WTC11 (cell line): ENCODE measurements around the gene LGALS13. TPM values are rescaled to one million over a fixed set of nuclear protein-coding genes. Genes with fewer than 3 reads are reported as not detected.

ENCODE experiments used
- ATAC-seq: fragments of 200-7000 bp; cut with Tn5 transposase; 2 replicates; pipeline ENCODE4 v1.10.0; 2021; ENCODE audit warnings: mild to moderate bottlenecking, moderate library complexity
- CTCF ChIA-PET: fragments of 300-600 bp; sonication (Branson Sonifier 250); formaldehyde crosslinking; loops from one replicate; lab custom pipeline; 2021; ENCODE audit warnings: antibody characterized with exemption; lab: Charles Lee
- POLR2A ChIA-PET: fragments of 350-600 bp; sonication (Branson Sonifier 250); formaldehyde crosslinking; loops from one replicate; lab custom pipeline; 2021; ENCODE audit warnings: antibody characterized with exemption; lab: Charles Lee
- DNase-seq: peaks from one replicate; pipeline ENCODE4 v3.0.0; 2021; ENCODE audit warnings: low spot score
- H3K27ac Mint-ChIP-seq: 2 replicates; pipeline ENCODE4 v1.8.0; 2021; ENCODE audit warnings: mixed read lengths
- H3K27me3 Mint-ChIP-seq: 2 replicates; pipeline ENCODE4 v1.8.0; 2021; ENCODE audit warnings: low read depth, mild to moderate bottlenecking, moderate library complexity, mixed read lengths
- H3K36me3 Mint-ChIP-seq: 2 replicates; pipeline ENCODE4 v1.8.0; 2021; ENCODE audit warnings: mixed read lengths
- H3K4me1 Mint-ChIP-seq: 2 replicates; pipeline ENCODE4 v1.8.0; 2022; ENCODE audit warnings: mixed read lengths
- H3K4me3 Mint-ChIP-seq: 2 replicates; pipeline ENCODE4 v1.8.0; 2021; ENCODE audit warnings: mild to moderate bottlenecking, moderate library complexity, mixed read lengths
- H3K9me3 Mint-ChIP-seq: 2 replicates; pipeline ENCODE4 v1.8.0; 2021; ENCODE audit warnings: mixed read lengths
- ATF1 ChIP-seq: sonication (generic); formaldehyde crosslinking; IDR thresholded peaks from 2 replicates; pipeline ENCODE4 v1.8.1; 2023; ENCODE audit warnings: mild to moderate bottlenecking, moderate library complexity, missing genetic modification reagents
- EMX1 ChIP-seq: fragments of 250-450 bp; sonication (Bioruptor Pico); IDR thresholded peaks from 2 replicates; pipeline ENCODE4 v1.8.0; 2021; ENCODE audit warnings: mild to moderate bottlenecking
- FOXJ3 ChIP-seq: sonication (generic); formaldehyde crosslinking; IDR thresholded peaks from 2 replicates; pipeline ENCODE4 v1.9.0; 2021; ENCODE audit warnings: missing genetic modification reagents, mild to moderate bottlenecking, borderline replicate concordance
- GABPB1 ChIP-seq: sonication (generic); formaldehyde crosslinking; IDR thresholded peaks from 2 replicates; pipeline ENCODE4 v1.8.1; 2023; ENCODE audit warnings: mild to moderate bottlenecking, missing genetic modification reagents
- IRF2 ChIP-seq: sonication (generic); formaldehyde crosslinking; IDR thresholded peaks from 2 replicates; pipeline ENCODE4 v1.8.0; 2022; ENCODE audit warnings: low read depth, missing genetic modification reagents, borderline replicate concordance
- MYBL2 ChIP-seq: sonication (generic); formaldehyde crosslinking; IDR thresholded peaks from 2 replicates; pipeline ENCODE4 v1.8.1; 2023; ENCODE audit warnings: mild to moderate bottlenecking, moderate library complexity, missing genetic modification reagents
- NR1H2 ChIP-seq: sonication (generic); formaldehyde crosslinking; IDR thresholded peaks from 2 replicates; pipeline ENCODE4 v1.9.0; 2021; ENCODE audit warnings: mild to moderate bottlenecking, moderate library complexity, missing genetic modification reagents
- ZBTB21 ChIP-seq: sonication (generic); formaldehyde crosslinking; IDR thresholded peaks from 2 replicates; pipeline ENCODE4 v1.8.1; 2023; ENCODE audit warnings: mild to moderate bottlenecking, missing genetic modification reagents, borderline replicate concordance
- ZNF317 ChIP-seq: sonication (generic); formaldehyde crosslinking; IDR thresholded peaks from 2 replicates; pipeline ENCODE4 v1.8.1; 2023; ENCODE audit warnings: low read depth, mild to moderate bottlenecking, moderate library complexity, missing genetic modification reagents, borderline replicate concordance
- ZNF671 ChIP-seq: fragments of 250-450 bp; sonication (Bioruptor Pico); IDR thresholded peaks from 2 replicates; pipeline ENCODE4 v1.8.0; 2021; ENCODE audit warnings: mild to moderate bottlenecking
- total RNA-seq: library from RNA; stranded (reverse); gene quantifications from 3 replicates; pipeline ENCODE4 v1.2.3, GENCODE V29; 2021
- TF ChIP-seq, protein P1 (sequence below): sonication (generic); formaldehyde crosslinking; IDR thresholded peaks from 2 replicates; pipeline ENCODE4 v1.8.0; 2022; ENCODE audit warnings: mild to moderate bottlenecking, missing genetic modification reagents
- TF ChIP-seq, protein P2 (sequence below): fragments of 250-450 bp; sonication (Bioruptor Pico); IDR thresholded peaks from 2 replicates; pipeline ENCODE4 v1.9.0; 2021; ENCODE audit warnings: mild to moderate bottlenecking, borderline replicate concordance
- TF ChIP-seq, protein P3 (sequence below): sonication (generic); formaldehyde crosslinking; IDR thresholded peaks from 2 replicates; pipeline ENCODE4 v1.8.1; 2023; ENCODE audit warnings: mild to moderate bottlenecking, missing genetic modification reagents
- TF ChIP-seq, protein P4 (sequence below): sonication (generic); formaldehyde crosslinking; IDR thresholded peaks from 2 replicates; pipeline ENCODE4 v1.8.0; 2022; ENCODE audit warnings: mild to moderate bottlenecking, missing genetic modification reagents
- TF ChIP-seq, protein P5 (sequence below): fragments of 250-450 bp; sonication (Bioruptor Pico); IDR thresholded peaks from 2 replicates; pipeline ENCODE4 v1.8.0; 2021; ENCODE audit warnings: mild to moderate bottlenecking

Gene LGALS13
- total RNA-seq, 1 experiment from 2014 or later, result not detected

DNA sequence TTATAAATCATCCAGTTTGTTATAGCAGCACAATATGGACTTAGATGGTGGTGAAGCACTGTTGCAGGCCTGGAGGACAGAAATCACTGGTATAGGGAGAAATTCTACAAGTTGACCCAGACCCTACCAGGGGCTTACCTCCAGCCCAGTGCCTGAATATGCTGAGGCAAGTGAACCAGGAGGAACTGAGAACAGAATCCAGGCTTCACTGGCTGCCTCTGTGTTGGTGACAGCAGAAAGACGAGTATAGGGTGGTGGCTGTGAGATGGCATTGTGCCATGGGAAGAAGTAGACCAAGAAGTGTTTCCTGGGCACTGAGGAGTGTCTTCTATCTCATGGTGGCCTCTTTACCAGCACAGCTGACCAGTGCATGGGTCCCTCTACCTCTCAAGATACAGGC lies 46.4 kb upstream of the LGALS13 start (continued):
- TF ChIP-seq, protein P1, sequence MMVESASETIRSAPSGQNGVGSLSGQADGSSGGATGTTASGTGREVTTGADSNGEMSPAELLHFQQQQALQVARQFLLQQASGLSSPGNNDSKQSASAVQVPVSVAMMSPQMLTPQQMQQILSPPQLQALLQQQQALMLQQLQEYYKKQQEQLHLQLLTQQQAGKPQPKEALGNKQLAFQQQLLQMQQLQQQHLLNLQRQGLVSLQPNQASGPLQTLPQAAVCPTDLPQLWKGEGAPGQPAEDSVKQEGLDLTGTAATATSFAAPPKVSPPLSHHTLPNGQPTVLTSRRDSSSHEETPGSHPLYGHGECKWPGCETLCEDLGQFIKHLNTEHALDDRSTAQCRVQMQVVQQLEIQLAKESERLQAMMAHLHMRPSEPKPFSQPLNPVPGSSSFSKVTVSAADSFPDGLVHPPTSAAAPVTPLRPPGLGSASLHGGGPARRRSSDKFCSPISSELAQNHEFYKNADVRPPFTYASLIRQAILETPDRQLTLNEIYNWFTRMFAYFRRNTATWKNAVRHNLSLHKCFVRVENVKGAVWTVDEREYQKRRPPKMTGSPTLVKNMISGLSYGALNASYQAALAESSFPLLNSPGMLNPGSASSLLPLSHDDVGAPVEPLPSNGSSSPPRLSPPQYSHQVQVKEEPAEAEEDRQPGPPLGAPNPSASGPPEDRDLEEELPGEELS (CRISPR knock-in tag), result no peak

DNA sequence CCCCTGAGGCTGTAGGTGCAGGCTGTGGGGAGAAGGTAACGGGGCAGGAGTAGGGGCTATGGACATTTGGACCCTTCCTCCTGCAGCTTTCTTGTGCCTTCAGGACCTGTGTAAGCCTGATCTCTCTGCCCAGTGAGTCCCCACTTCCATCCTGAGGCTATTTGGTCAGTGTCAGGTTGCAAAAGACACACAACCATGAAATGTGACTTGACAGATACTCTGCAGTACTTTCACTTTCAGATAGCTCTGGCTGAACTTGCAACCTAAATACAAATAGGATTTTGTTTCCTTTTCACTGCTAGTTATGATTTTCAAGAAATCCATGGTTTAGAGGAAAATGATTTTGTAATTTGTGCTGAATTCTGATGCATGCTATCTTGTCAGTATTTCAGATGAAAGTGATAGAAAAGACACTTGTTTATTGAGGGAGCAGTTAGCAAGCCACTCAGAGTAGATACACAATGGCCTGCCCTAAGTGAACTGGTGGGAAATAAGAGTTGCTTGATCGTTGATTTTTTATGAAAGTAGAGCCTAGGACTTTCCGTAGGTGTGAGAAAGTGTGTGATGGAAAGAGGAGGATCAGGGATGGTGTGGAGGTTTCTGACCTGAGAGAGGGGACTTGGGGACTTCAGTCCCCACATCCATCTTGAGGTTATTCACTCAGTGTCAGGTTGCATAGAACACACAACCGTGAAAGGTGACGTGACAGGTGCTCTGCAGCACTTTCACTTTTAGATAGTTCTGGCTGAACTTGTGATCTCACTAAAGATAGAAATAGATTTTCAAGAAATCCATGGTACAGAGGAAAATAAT lies 44.3 kb upstream of the LGALS13 start:
- CTCF ChIA-PET, result no interaction called here
- Mint-ChIP-seq H3K27ac (no peak overlapping the region), H3K9me3 (no peaks in the 10 kb centered on the region), H3K4me3 (no peak overlapping the region), H3K4me1 (0 out of 2 replicates have a peak, but pooled peaks cover 5% of the 10 kb centered on the region), H3K36me3 (no peaks in the 10 kb centered on the region), H3K27me3 (peaks cover 17% of the 10 kb centered on the region)
- DNase-seq (no peak), ATAC-seq (no peak)
- POLR2A ChIA-PET, result no interaction called here
- TF ChIP-seq EMX1 (no peak), ZNF317 (CRISPR knock-in tag) (no peak)
- TF ChIP-seq, protein P2, sequence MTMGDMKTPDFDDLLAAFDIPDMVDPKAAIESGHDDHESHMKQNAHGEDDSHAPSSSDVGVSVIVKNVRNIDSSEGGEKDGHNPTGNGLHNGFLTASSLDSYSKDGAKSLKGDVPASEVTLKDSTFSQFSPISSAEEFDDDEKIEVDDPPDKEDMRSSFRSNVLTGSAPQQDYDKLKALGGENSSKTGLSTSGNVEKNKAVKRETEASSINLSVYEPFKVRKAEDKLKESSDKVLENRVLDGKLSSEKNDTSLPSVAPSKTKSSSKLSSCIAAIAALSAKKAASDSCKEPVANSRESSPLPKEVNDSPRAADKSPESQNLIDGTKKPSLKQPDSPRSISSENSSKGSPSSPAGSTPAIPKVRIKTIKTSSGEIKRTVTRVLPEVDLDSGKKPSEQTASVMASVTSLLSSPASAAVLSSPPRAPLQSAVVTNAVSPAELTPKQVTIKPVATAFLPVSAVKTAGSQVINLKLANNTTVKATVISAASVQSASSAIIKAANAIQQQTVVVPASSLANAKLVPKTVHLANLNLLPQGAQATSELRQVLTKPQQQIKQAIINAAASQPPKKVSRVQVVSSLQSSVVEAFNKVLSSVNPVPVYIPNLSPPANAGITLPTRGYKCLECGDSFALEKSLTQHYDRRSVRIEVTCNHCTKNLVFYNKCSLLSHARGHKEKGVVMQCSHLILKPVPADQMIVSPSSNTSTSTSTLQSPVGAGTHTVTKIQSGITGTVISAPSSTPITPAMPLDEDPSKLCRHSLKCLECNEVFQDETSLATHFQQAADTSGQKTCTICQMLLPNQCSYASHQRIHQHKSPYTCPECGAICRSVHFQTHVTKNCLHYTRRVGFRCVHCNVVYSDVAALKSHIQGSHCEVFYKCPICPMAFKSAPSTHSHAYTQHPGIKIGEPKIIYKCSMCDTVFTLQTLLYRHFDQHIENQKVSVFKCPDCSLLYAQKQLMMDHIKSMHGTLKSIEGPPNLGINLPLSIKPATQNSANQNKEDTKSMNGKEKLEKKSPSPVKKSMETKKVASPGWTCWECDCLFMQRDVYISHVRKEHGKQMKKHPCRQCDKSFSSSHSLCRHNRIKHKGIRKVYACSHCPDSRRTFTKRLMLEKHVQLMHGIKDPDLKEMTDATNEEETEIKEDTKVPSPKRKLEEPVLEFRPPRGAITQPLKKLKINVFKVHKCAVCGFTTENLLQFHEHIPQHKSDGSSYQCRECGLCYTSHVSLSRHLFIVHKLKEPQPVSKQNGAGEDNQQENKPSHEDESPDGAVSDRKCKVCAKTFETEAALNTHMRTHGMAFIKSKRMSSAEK, result no peak

DNA sequence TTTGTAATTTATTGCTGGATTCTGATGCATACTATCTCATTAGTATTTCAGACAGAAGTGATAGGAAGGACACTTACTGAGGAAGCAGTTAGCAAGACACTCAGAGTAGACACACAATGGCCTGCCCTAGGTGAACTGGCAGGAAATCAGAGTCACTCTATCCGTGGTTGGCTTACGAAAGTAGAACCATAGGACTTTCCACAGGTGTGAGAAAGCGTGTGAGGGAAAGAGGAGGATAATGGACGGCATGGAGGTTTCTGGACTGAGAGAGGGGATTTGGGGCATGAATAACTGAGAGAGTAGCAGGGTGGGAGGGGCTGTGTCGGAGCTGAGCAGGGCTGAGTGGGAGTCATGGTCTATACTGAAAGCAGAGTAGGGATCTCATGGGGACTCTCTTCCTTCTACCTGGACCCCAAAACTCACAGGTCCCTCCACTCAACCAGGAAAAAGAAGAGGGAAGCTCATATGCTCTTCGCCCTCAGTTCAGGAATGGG lies 43.7 kb upstream of the LGALS13 start:
- ChIA-PET CTCF (no interaction called here), POLR2A (no interaction called here)
- Mint-ChIP-seq H3K36me3 (no peaks in the 10 kb centered on the region), H3K4me3 (no peak overlapping the region), H3K9me3 (no peaks in the 10 kb centered on the region), H3K27ac (no peak overlapping the region), H3K4me1 (0 out of 2 replicates have a peak, but pooled peaks cover 5% of the 10 kb centered on the region), H3K27me3 (peaks cover 17% of the 10 kb centered on the region)
- no peak for ATAC-seq
- DNase-seq, result no peak
- TF ChIP-seq FOXJ3 (no peak), ZBTB21 (CRISPR knock-in tag) (no peak), ZNF671 (no peak), IRF2 (CRISPR knock-in tag) (no peak), NR1H2 (CRISPR knock-in tag) (no peak), GABPB1 (CRISPR knock-in tag) (no peak), MYBL2 (no peak), ATF1 (CRISPR knock-in tag) (no peak)
- TF ChIP-seq, protein P3, sequence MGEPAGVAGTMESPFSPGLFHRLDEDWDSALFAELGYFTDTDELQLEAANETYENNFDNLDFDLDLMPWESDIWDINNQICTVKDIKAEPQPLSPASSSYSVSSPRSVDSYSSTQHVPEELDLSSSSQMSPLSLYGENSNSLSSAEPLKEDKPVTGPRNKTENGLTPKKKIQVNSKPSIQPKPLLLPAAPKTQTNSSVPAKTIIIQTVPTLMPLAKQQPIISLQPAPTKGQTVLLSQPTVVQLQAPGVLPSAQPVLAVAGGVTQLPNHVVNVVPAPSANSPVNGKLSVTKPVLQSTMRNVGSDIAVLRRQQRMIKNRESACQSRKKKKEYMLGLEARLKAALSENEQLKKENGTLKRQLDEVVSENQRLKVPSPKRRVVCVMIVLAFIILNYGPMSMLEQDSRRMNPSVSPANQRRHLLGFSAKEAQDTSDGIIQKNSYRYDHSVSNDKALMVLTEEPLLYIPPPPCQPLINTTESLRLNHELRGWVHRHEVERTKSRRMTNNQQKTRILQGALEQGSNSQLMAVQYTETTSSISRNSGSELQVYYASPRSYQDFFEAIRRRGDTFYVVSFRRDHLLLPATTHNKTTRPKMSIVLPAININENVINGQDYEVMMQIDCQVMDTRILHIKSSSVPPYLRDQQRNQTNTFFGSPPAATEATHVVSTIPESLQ (CRISPR knock-in tag), result no peak
- TF ChIP-seq, protein P1 (CRISPR knock-in tag), result no peak
- TF ChIP-seq, protein P4, sequence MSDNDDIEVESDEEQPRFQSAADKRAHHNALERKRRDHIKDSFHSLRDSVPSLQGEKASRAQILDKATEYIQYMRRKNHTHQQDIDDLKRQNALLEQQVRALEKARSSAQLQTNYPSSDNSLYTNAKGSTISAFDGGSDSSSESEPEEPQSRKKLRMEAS (CRISPR knock-in tag), result no peak
- TF ChIP-seq, protein P5, sequence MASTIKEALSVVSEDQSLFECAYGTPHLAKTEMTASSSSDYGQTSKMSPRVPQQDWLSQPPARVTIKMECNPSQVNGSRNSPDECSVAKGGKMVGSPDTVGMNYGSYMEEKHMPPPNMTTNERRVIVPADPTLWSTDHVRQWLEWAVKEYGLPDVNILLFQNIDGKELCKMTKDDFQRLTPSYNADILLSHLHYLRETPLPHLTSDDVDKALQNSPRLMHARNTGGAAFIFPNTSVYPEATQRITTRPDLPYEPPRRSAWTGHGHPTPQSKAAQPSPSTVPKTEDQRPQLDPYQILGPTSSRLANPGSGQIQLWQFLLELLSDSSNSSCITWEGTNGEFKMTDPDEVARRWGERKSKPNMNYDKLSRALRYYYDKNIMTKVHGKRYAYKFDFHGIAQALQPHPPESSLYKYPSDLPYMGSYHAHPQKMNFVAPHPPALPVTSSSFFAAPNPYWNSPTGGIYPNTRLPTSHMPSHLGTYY (CRISPR knock-in tag), result no peak
